HCT116 (cell line): ENCODE data around the gene NDUFA11. TPM values are rescaled to one million over a fixed set of nuclear protein-coding genes. Genes with fewer than 3 reads are reported as not detected.

Source experiments
- ATAC-seq: fragments of 200-7000 bp; cut with Tn5 transposase; 2 replicates; pipeline ENCODE4 v1.9.1; 2020; ENCODE audit warnings: mild to moderate bottlenecking, moderate library complexity
- BruUV-seq: library from RNA; stranded (reverse); fragments of 400-500 nt; replicated peaks from 2 replicates; lab custom pipeline; 2021; lab: Mats Ljungman, UMichigan
- CTCF ChIA-PET: fragments of 300-600 bp; sonication (Branson Sonifier 250); formaldehyde crosslinking; loops from one replicate; lab custom pipeline; 2021; ENCODE audit warnings: antibody characterized with exemption; lab: Charles Lee
- POLR2A ChIA-PET: fragments of 300-600, 350-600 bp; sonication (Branson Sonifier 250); formaldehyde crosslinking; loops from one replicate; lab custom pipeline; 2021; ENCODE audit warnings: antibody characterized with exemption; lab: Charles Lee
- RAD21 ChIA-PET, 2 experiments: fragments of 300-600 bp; sonication (Branson Sonifier 250); formaldehyde crosslinking; loops; one replicate each; lab custom pipeline; 2023; ENCODE audit warnings: low total read pairs in 2 of 2; ENCODE audit not compliant: uncharacterized antibody in 2 of 2, unreplicated experiment in 2 of 2, low non-redundant PET in 1 of 2; lab: Charles Lee
- DNase-seq: peaks from one replicate; pipeline ENCODE4 v3.0.0-alpha.2; 2010; ENCODE audit warnings: low read depth, low spot score
- H2AFZ ChIP-seq: fragments of 200-600 bp; shearing (Covaris generic), sonication (generic); 2 replicates; pipeline ENCODE4 v1.6.1; 2017; ENCODE audit warnings: low read depth, mixed run types, mixed read lengths, antibody characterized with exemption, low read length; ENCODE audit not compliant: poor library complexity, severe bottlenecking
- H3K27ac ChIP-seq: 2 replicates; pipeline ENCODE4 v1.5.1; 2012; ENCODE audit warnings: low read depth, low read length
- H3K27me3 ChIP-seq: fragments of 200-600 bp; sonication (generic); 2 replicates; pipeline ENCODE4 v1.6.1; 2016; ENCODE audit warnings: mixed run types, low read length, mixed read lengths; ENCODE audit not compliant: insufficient read depth
- H3K36me3 ChIP-seq, 2 experiments: fragments of 200-500 bp in 1 of 2; fragments of 200-600 bp in 1 of 2; sonication (Bioruptor generic) in 1 of 2; sonication (generic) in 1 of 2; 2 replicates each; pipeline versions ENCODE4 v1.5.1 to v1.6.1; 2014 to 2016; ENCODE audit warnings: low read length in 2 of 2, inconsistent platforms in 1 of 2, mixed read lengths in 1 of 2, mixed run types in 1 of 2; ENCODE audit not compliant: insufficient read depth in 2 of 2, control insufficient read depth in 1 of 2
- H3K4me1 ChIP-seq, 2 experiments: fragments of 200-600 bp in 1 of 2; sonication (generic) in 1 of 2; 2 replicates each; pipeline versions ENCODE4 v1.5.1 to v1.6.1; 2012 to 2017; ENCODE audit warnings: low read length in 2 of 2, inconsistent platforms in 1 of 2, mild to moderate bottlenecking in 1 of 2, mixed read lengths in 1 of 2, mixed run types in 1 of 2, moderate library complexity in 1 of 2; ENCODE audit not compliant: insufficient read depth in 2 of 2, control insufficient read depth in 1 of 2
- H3K4me2 ChIP-seq: fragments of 200-600 bp; sonication (generic); 2 replicates; pipeline ENCODE4 v1.6.1; 2017; ENCODE audit warnings: mixed run types, low read length, mixed read lengths
- H3K4me3 ChIP-seq, 2 experiments: fragments of 200-600 bp in 1 of 2; sonication (generic) in 1 of 2; replicated peaks in 1 of 2; 2 replicates each; pipeline ENCODE4 v1.5.1; 2011 to 2016; ENCODE audit warnings: low read length in 2 of 2, control low read depth in 1 of 2, low read depth in 1 of 2, mild to moderate bottlenecking in 1 of 2, mixed read lengths in 1 of 2, mixed run types in 1 of 2
- H3K79me2 ChIP-seq: fragments of 200-600 bp; sonication (generic); 2 replicates; pipeline ENCODE4 v1.6.1; 2017; ENCODE audit warnings: mild to moderate bottlenecking, mixed run types, low read length, moderate library complexity, mixed read lengths; ENCODE audit not compliant: insufficient read depth
- H3K9ac ChIP-seq: fragments of 200-600 bp; sonication (generic); 2 replicates; pipeline ENCODE4 v1.6.1; 2016; ENCODE audit warnings: low read length, mixed read lengths
- H3K9me2 ChIP-seq: fragments of 200-600 bp; sonication (generic), shearing (Covaris generic); 2 replicates; pipeline ENCODE4 v1.6.1; 2017; ENCODE audit warnings: mixed run types, mild to moderate bottlenecking, moderate library complexity; ENCODE audit not compliant: insufficient read depth
- H3K9me3 ChIP-seq, 2 experiments: fragments of 200-500 bp in 1 of 2; fragments of 200-600 bp in 1 of 2; sonication (Bioruptor generic) in 1 of 2; sonication (generic) in 1 of 2; 2 replicates each; pipeline ENCODE4 v1.6.1; 2014 to 2017; ENCODE audit warnings: low read length in 2 of 2, mixed read lengths in 2 of 2, inconsistent platforms in 1 of 2, low read depth in 1 of 2, mild to moderate bottlenecking in 1 of 2, mixed run types in 1 of 2, moderate library complexity in 1 of 2; ENCODE audit not compliant: control insufficient read depth in 1 of 2, insufficient read depth in 1 of 2
- H4K20me1 ChIP-seq: fragments of 200-600 bp; sonication (generic), shearing (Covaris generic); 2 replicates; pipeline ENCODE4 v1.6.1; 2017; ENCODE audit warnings: mixed run types, mild to moderate bottlenecking, moderate library complexity; ENCODE audit not compliant: insufficient read depth
- CBX3 ChIP-seq: IDR thresholded peaks from 2 replicates; pipeline ENCODE4 v1.6.1; 2012; ENCODE audit warnings: low read depth
- CTCF ChIP-seq, 3 experiments: fragments of 200-600 bp in 1 of 3; sonication (generic) in 1 of 3; IDR thresholded peaks in 2 of 3; conservative IDR thresholded peaks in 1 of 3; 2 replicates each; pipeline ENCODE4 v1.5.1; 2012 to 2017; ENCODE audit warnings: low read depth in 2 of 3, low read length in 2 of 3, antibody characterized with exemption in 1 of 3, borderline replicate concordance in 1 of 3, control low read depth in 1 of 3, mild to moderate bottlenecking in 1 of 3, mixed read lengths in 1 of 3, mixed run types in 1 of 3, moderate library complexity in 1 of 3; ENCODE audit not compliant: insufficient read depth in 1 of 3
- ELF1 ChIP-seq: IDR thresholded peaks from 2 replicates; pipeline ENCODE4 v1.6.1; 2012; ENCODE audit warnings: low read depth, borderline replicate concordance
- EZH2phosphoT487 ChIP-seq: fragments of 200-600 bp; IDR thresholded peaks from 2 replicates; pipeline ENCODE4 v1.6.1; 2018; ENCODE audit warnings: antibody characterized with exemption, borderline replicate concordance
- POLR2A ChIP-seq: IDR thresholded peaks from 2 replicates; pipeline ENCODE4 v1.7.0; 2011; ENCODE audit warnings: borderline replicate concordance; ENCODE audit not compliant: insufficient read depth, insufficient read length; ENCODE audit errors: extremely low read depth
- YY1 ChIP-seq: IDR thresholded peaks from 2 replicates; pipeline ENCODE4 v1.6.1; 2011; ENCODE audit warnings: low read length, low read depth, moderate library complexity, mild to moderate bottlenecking; ENCODE audit not compliant: insufficient replicate concordance; ENCODE audit errors: extremely low read depth
- intact Hi-C: fragments of 100-400 bp; cut with micrococcal nuclease; formaldehyde crosslinking; loops from 2 replicates; pipeline ENCODE4 v1.10.0; 2022
- total RNA-seq: library from RNA; stranded (reverse); gene quantifications from one replicate; pipeline ENCODE4 v1.2.1, GENCODE V29; 2021; ENCODE audit not compliant: unreplicated experiment

NDUFA11 gene
- total RNA-seq, 1 experiment from 2014 or later: 311 TPM

- Histone ChIP-seq H3K4me3 (no peak overlapping the region), H3K9ac (no peak overlapping the region), H3K4me1 (no peaks in the 10 kb centered on the region; a peak in 1 of 4 replicates), H4K20me1 (no peaks in the 10 kb centered on the region), H3K27ac (no peak overlapping the region), H3K27me3 (no peaks in the 10 kb centered on the region), H3K4me2 (no peak overlapping the region), H3K79me2 (no peaks in the 10 kb centered on the region), H2AFZ (no peak overlapping the region), H3K9me2 (no peaks in the 10 kb centered on the region), H3K36me3 (no peaks in the 10 kb centered on the region), H3K9me3 (no peaks in the 10 kb centered on the region)
- BruUV-seq: no TSS peak
- RAD21 ChIA-PET: no interaction called here
- ATAC-seq: no peak
- intact Hi-C loops: no loop called here
- CTCF ChIA-PET: no interaction called here
- TF ChIP-seq CTCF (IDR thresholded peaks at IDR 0.05 in 2 of 3, conservative IDR thresholded peaks at IDR 0.05 in 1 of 3; ENCODE audit: borderline replicate concordance in 1 of 3, insufficient read depth in 1 of 3, low read depth in 2 of 3, low read length in 2 of 3): no peak
- no peak for TF ChIP-seq EZH2phosphoT487
- no peak for TF ChIP-seq POLR2A
- no peak for TF ChIP-seq CBX3
- TF ChIP-seq YY1: no peak
- TF ChIP-seq ELF1: no peak
- POLR2A ChIA-PET: no interaction called here
- DNase-seq: no peak
Measured at GRCh38 chr19:5864013-5864720, 39.4 kb downstream of the NDUFA11 start.
